Suprapubic skin (tissue), 3 donors: Measurements from ENCODE around the gene PGP.

ENCODE experiments used
- CTCF ChIP-seq, 2 donors: fragments of 200-600 bp in 1 of 2; fragments of 450-650 bp in 1 of 2; sonication (generic) in 1 of 2; IDR thresholded peaks; one replicate each; pipeline ENCODE4 v1.5.1; 2016 to 2019; ENCODE audit warnings: antibody characterized with exemption in 2 of 2, mild to moderate bottlenecking in 1 of 2, moderate library complexity in 1 of 2
- POLR2A ChIP-seq, 2 donors: fragments of 450-650 bp; IDR thresholded peaks; one replicate each; pipeline ENCODE4 v1.6.1; 2017; ENCODE audit warnings: antibody characterized with exemption in 2 of 2, mild to moderate bottlenecking in 2 of 2, moderate library complexity in 2 of 2

GRCh38 chr16:2252806-2253148 is 38.1 kb upstream of the PGP start:
- no peak for TF ChIP-seq POLR2A (IDR thresholded peaks at IDR 0.05)
- no peak for TF ChIP-seq CTCF (IDR thresholded peaks at IDR 0.05)
